ENCODE data around the gene TFF1. TPM values are rescaled to one million over a fixed set of nuclear protein-coding genes. Genes with fewer than 3 reads are reported as not detected.
A peak's percentile ranks its signal among the peaks of the same experiment; 100 is the strongest.

Gene TFF1
- total and polyA plus RNA-seq, 7 experiments from 2014 or later: not detected

DNA sequence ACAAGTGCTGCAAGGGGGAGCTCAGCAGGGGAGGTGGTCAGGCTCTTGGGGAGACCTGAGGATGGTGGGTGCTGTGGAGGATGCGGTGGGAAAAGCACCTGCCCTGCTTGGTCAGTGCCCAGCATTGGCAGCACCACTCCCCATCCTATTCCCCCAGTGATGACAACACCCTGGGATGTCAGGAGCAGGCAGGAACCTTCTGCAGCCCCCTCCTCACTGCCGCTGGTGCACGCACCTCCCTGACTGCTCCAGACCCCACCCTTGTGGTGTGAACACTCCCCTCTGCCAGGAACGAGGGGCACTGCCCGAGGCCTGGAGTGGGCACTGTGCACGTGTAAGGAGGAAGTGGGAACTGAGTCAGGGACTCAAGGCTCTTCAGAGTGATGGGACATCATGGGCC, 17.0 kb upstream of the TFF1 start:
- Histone ChIP-seq H3K4me3 (ENCODE audit: low read length) (no peak overlapping the region), H3K36me3 (ENCODE audit: control insufficient read depth in 2 of 3, insufficient read depth in 3 of 3, low read length in 3 of 3) (no peaks in the 10 kb centered on the region), H3K27ac (ENCODE audit: low read depth, low read length) (no peak overlapping the region), H3K9me3 (ENCODE audit: control insufficient read depth in 2 of 3, low read length in 3 of 3) (peaks cover 0 to 13% (median 6%) of the 10 kb centered on the region in 3 experiments), H3K4me1 (ENCODE audit: control insufficient read depth in 2 of 2, insufficient read depth in 2 of 2, low read length in 2 of 2) (peaks cover 0 to 14% of the 10 kb centered on the region in 2 donors), H3K27me3 (ENCODE audit: control insufficient read depth in 2 of 2, insufficient read depth in 2 of 2, low read length in 2 of 2) (no peaks in the 10 kb centered on the region)
- H3K4me3 Mint-ChIP-seq: no peak overlapping the region
- peaks cover 0 to 19% (median 13%) of the 10 kb centered on the region in 11 donors for H3K9me3 Mint-ChIP-seq
- H3K36me3 Mint-ChIP-seq: peaks cover 3 to 24% (median 9%) of the 10 kb centered on the region in 5 donors
- intact Hi-C loops (cut with micrococcal nuclease): loop anchor here in 1 of 2 donors (5.0 kb wide), 1 partner anchor 34 kb away; no protein-coding TSS in a partner anchor
- ChIA-PET POLR2A (interaction anchor here (2.8 kb wide), 1 partner anchor 20 kb away, joined by 9 read pairs; the partner anchor contains the start of gene UBASH3A), CTCF (interaction anchor here (2.8 kb wide), 1 partner anchor 9 kb away, joined by 8 read pairs; no protein-coding TSS in a partner anchor)
- no peak overlapping the region for H3K27ac Mint-ChIP-seq
- peaks cover 8 to 47% (median 36%) of the 10 kb centered on the region in 7 donors for H3K4me1 Mint-ChIP-seq
- H3K27me3 Mint-ChIP-seq: no peaks in the 10 kb centered on the region
- DNase-seq (no peak), ATAC-seq (no peak)

DNA sequence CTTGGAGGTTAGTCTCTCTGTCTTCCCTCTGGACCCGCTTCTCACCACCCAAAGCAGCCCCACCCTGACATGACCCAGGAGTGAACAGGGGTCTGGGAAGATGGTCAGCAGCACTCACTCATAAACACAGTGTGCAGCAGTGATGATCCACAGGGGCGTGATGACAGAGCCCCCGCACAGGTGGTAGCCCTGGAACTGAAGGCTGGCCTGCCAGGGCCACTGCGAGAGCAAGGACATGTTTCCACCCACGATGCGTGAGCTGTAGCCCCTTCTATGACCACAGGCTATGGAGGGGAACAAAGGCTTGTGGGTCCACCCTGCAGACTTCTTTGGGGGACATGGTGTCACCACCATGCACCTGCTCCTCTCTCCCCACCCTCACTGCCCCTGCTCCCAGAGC, 16.6 kb upstream of the TFF1 start:
- ChIA-PET CTCF (interaction anchor here (0.7 to 2.9 kb wide), 5 partner anchors 10 to 74 kb away, joined by 3 to 15 read pairs (median 6); no protein-coding TSS in a partner anchor), POLR2A (interaction anchor here (0.6 to 2.8 kb wide), 2 partner anchors 10 to 21 kb away, joined by 3 to 9 read pairs; partner anchors contain the start of gene UBASH3A)
- H3K27ac Mint-ChIP-seq: peak overlapping the region in 2 of 9 donors; percentile 31 to 62
- no peak for DNase-seq
- no peak overlapping the region for H3K4me3 Mint-ChIP-seq
- H3K4me1 Mint-ChIP-seq: peaks cover 8 to 42% (median 35%) of the 10 kb centered on the region in 7 donors
- no peaks in the 10 kb centered on the region for H3K27me3 Mint-ChIP-seq
- H3K27ac ChIP-seq (ENCODE audit: low read depth, low read length): no peak overlapping the region
- no peaks in the 10 kb centered on the region for H3K27me3 ChIP-seq (ENCODE audit: control insufficient read depth in 2 of 2, insufficient read depth in 2 of 2, low read length in 2 of 2)
- H3K4me3 ChIP-seq (ENCODE audit: low read length): no peak overlapping the region
- intact Hi-C loops (cut with micrococcal nuclease): loop anchor here in 1 of 2 donors (5.0 kb wide), 1 partner anchor 34 kb away; no protein-coding TSS in a partner anchor
- H3K9me3 Mint-ChIP-seq: peaks cover 0 to 19% (median 13%) of the 10 kb centered on the region in 11 donors
- peaks cover 0 to 13% (median 6%) of the 10 kb centered on the region in 3 experiments for H3K9me3 ChIP-seq (ENCODE audit: control insufficient read depth in 2 of 3, low read length in 3 of 3)
- no peaks in the 10 kb centered on the region for H3K36me3 ChIP-seq (ENCODE audit: control insufficient read depth in 2 of 3, insufficient read depth in 3 of 3, low read length in 3 of 3)
- H3K4me1 ChIP-seq (ENCODE audit: control insufficient read depth in 2 of 2, insufficient read depth in 2 of 2, low read length in 2 of 2): peaks cover 0 to 14% of the 10 kb centered on the region in 2 donors
- no peak for ATAC-seq
- peaks cover 3 to 24% (median 9%) of the 10 kb centered on the region in 5 donors for H3K36me3 Mint-ChIP-seq

DNA sequence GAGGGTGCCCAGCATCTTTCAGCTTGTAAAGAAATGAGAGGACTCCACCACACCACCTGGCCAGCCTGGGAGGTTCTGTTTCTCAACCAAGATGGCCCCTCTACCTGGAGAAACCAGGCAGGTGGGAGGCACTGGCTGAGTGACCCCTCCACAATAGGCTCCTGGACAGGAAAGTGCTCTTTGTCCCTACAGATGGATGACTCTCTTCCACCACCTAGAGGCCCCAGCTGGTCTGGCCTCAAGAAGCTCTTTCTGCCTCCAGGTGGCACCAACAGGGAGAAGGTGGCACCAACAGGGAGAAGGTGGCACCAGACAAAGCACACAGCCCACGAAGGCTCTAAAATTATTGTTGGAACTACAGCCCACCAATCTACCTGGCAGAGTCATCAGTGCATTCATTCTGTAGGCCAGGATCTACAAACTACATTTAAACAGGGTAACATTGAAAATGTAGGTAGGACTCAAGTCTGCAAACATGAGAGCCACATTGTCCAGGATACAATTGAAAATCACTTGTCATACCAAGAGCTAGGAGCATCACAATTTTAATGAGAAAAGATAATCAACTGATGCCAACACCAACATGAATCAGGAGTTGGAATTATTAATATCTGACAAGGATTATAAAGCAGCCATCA, 15.1 kb upstream of the TFF1 start:
- intact Hi-C loops (cut with micrococcal nuclease): loop anchor here in 1 of 2 donors (1.0 to 5.0 kb wide), 6 partner anchors 22 to 236 kb away; partner anchors contain the start of gene UBASH3A
- DNase-seq: peak in 4 of 9 donors; percentile 22 to 41 (median 29)
- Mint-ChIP-seq H3K27ac (peak overlapping the region in 2 of 9 donors; percentile 29 to 71), H3K36me3 (peaks cover 3 to 25% (median 8%) of the 10 kb centered on the region in 5 donors), H3K4me1 (peaks cover 6 to 29% (median 25%) of the 10 kb centered on the region in 7 donors), H3K4me3 (no peak overlapping the region), H3K27me3 (no peaks in the 10 kb centered on the region), H3K9me3 (peaks cover 0 to 19% (median 13%) of the 10 kb centered on the region in 11 donors)
- ChIA-PET CTCF (interaction anchor here (0.7 to 2.9 kb wide), 19 partner anchors 11 to 432 kb away, joined by 3 to 18 read pairs (median 3); partner anchors contain the start of gene UBASH3A), POLR2A (interaction anchor here (0.6 to 2.8 kb wide), 8 partner anchors 12 to 189 kb away, joined by 3 to 10 read pairs (median 4); partner anchors contain the start of gene UBASH3A)
- no peaks in the 10 kb centered on the region for H3K27me3 ChIP-seq (ENCODE audit: control insufficient read depth in 2 of 2, insufficient read depth in 2 of 2, low read length in 2 of 2)
- no peaks in the 10 kb centered on the region for H3K36me3 ChIP-seq (ENCODE audit: control insufficient read depth in 2 of 3, insufficient read depth in 3 of 3, low read length in 3 of 3)
- H3K4me1 ChIP-seq (ENCODE audit: control insufficient read depth in 2 of 2, insufficient read depth in 2 of 2, low read length in 2 of 2): peaks cover 0 to 14% of the 10 kb centered on the region in 2 donors
- H3K27ac ChIP-seq (ENCODE audit: low read depth, low read length): no peak overlapping the region
- H3K9me3 ChIP-seq (ENCODE audit: control insufficient read depth in 2 of 3, low read length in 3 of 3): peaks cover 0 to 13% (median 6%) of the 10 kb centered on the region in 3 experiments
- peak; percentile 77 for ATAC-seq
- H3K4me3 ChIP-seq (ENCODE audit: low read length): no peak overlapping the region

DNA sequence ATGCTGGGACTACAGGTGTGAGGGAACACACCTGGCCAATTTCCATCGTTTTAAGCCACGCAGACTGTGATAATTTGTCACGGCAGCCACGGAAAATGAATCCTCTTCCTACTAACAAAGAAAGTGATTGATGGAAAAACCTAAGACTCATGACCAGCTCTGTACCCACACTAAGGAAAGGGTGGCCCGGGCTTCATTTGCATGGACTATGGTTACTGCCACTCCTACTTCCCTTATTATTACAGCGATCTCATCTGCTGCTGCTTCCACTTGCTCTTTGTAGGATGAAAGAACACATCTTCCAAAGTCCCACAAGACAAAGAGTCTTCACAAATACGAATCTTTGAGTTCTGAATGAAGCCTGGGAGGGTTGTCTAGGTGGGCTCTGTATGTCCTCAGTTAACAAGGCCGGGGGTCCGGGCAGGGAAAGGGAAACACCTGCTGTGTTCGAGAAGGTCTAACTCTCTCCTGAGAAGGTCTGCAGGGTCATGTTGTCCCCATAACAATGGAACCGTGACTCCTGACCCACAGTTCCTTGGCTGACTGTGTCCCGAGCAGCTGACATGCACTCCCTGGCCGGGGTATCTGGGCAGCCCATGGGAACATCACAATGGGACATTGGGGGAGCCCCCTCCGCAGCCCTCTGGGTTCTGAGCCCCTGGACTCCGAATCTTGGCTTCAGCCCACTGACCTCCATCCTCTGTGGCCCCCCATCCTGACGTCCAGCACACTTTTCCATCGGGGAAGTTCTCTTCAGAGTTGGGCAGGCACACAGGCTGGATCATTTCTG, 13.3 kb upstream of the TFF1 start:
- Mint-ChIP-seq H3K36me3 (peaks cover 3 to 21% (median 8%) of the 10 kb centered on the region in 5 donors), H3K27me3 (no peaks in the 10 kb centered on the region), H3K4me1 (peaks cover 0 to 18% (median 11%) of the 10 kb centered on the region in 7 donors), H3K9me3 (peaks cover 0 to 17% (median 12%) of the 10 kb centered on the region in 11 donors), H3K4me3 (no peak overlapping the region), H3K27ac (no peak overlapping the region)
- peaks cover 0 to 7% of the 10 kb centered on the region in 2 donors for H3K4me1 ChIP-seq (ENCODE audit: control insufficient read depth in 2 of 2, insufficient read depth in 2 of 2, low read length in 2 of 2)
- CTCF ChIA-PET: interaction anchor here (1.9 kb wide), 1 partner anchor 24 kb away, joined by 5 read pairs; the partner anchor contains the start of gene UBASH3A
- intact Hi-C loops (cut with micrococcal nuclease): loop anchor here in 1 of 2 donors (2.0 to 5.0 kb wide), 2 partner anchors 38 to 71 kb away; no protein-coding TSS in a partner anchor
- POLR2A ChIA-PET: no interaction called here
- no peak overlapping the region for H3K4me3 ChIP-seq (ENCODE audit: low read length)
- DNase-seq (no peak), ATAC-seq (no peak)
- H3K9me3 ChIP-seq (ENCODE audit: control insufficient read depth in 2 of 3, low read length in 3 of 3): peaks cover 0 to 13% (median 6%) of the 10 kb centered on the region in 3 experiments
- H3K36me3 ChIP-seq (ENCODE audit: control insufficient read depth in 2 of 3, insufficient read depth in 3 of 3, low read length in 3 of 3): no peaks in the 10 kb centered on the region
- H3K27me3 ChIP-seq (ENCODE audit: control insufficient read depth in 2 of 2, insufficient read depth in 2 of 2, low read length in 2 of 2): no peaks in the 10 kb centered on the region
- no peak overlapping the region for H3K27ac ChIP-seq (ENCODE audit: low read depth, low read length)

DNA sequence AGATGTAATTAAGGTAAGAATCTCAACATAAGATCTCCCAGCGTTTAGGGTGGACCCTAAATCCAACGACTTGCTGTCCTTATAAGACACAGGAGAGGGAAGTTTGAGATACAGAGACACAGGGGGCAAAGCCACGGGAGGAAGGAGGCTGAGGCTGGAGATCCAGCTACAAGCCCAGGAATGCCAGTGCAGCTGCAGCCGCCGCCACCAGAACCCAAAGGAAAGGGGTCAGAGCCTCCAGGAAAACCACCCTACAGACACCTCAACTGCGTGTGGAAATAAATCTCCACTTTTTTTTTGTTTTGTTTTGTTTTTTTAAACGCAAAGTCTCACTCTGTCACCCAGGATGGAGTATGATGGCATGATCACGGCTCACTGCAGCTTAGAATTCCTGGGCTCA, 12.1 kb upstream of the TFF1 start:
- peaks cover 3 to 18% (median 8%) of the 10 kb centered on the region in 5 donors for H3K36me3 Mint-ChIP-seq
- H3K36me3 ChIP-seq (ENCODE audit: control insufficient read depth in 2 of 3, insufficient read depth in 3 of 3, low read length in 3 of 3): no peaks in the 10 kb centered on the region
- peaks cover 0 to 4% (median 0%) of the 10 kb centered on the region in 5 donors for H3K27me3 Mint-ChIP-seq
- H3K27me3 ChIP-seq (ENCODE audit: control insufficient read depth in 2 of 2, insufficient read depth in 2 of 2, low read length in 2 of 2): no peaks in the 10 kb centered on the region
- H3K9me3 Mint-ChIP-seq: peaks cover 0 to 17% (median 12%) of the 10 kb centered on the region in 11 donors
- ChIA-PET POLR2A (no interaction called here), CTCF (interaction anchor here (1.9 kb wide), 1 partner anchor 25 kb away, joined by 5 read pairs; the partner anchor contains the start of gene UBASH3A)
- H3K4me3 Mint-ChIP-seq: no peak overlapping the region
- H3K4me1 ChIP-seq (ENCODE audit: control insufficient read depth in 2 of 2, insufficient read depth in 2 of 2, low read length in 2 of 2): no peaks in the 10 kb centered on the region
- DNase-seq (no peak), ATAC-seq (no peak)
- H3K4me1 Mint-ChIP-seq: peaks cover 0 to 18% (median 5%) of the 10 kb centered on the region in 7 donors
- peaks cover 0 to 13% (median 6%) of the 10 kb centered on the region in 3 experiments for H3K9me3 ChIP-seq (ENCODE audit: control insufficient read depth in 2 of 3, low read length in 3 of 3)
- H3K27ac ChIP-seq (ENCODE audit: low read depth, low read length): no peak overlapping the region
- H3K4me3 ChIP-seq (ENCODE audit: low read length): no peak overlapping the region
- H3K27ac Mint-ChIP-seq: no peak overlapping the region
- intact Hi-C loops (cut with micrococcal nuclease): no loop called here

- Mint-ChIP-seq H3K4me3 (no peak overlapping the region), H3K36me3 (peaks cover 3 to 18% (median 8%) of the 10 kb centered on the region in 5 donors), H3K9me3 (peaks cover 0 to 17% (median 12%) of the 10 kb centered on the region in 11 donors), H3K27me3 (peaks cover 0 to 4% (median 0%) of the 10 kb centered on the region in 5 donors), H3K27ac (no peak overlapping the region), H3K4me1 (peaks cover 0 to 23% (median 5%) of the 10 kb centered on the region in 7 donors)
- CTCF ChIA-PET: interaction anchor here (1.9 kb wide), 1 partner anchor 26 kb away, joined by 5 read pairs; the partner anchor contains the start of gene UBASH3A
- Histone ChIP-seq H3K4me3 (ENCODE audit: low read length) (no peak overlapping the region), H3K36me3 (ENCODE audit: control insufficient read depth in 2 of 3, insufficient read depth in 3 of 3, low read length in 3 of 3) (no peaks in the 10 kb centered on the region), H3K9me3 (ENCODE audit: control insufficient read depth in 2 of 3, low read length in 3 of 3) (peaks cover 0 to 13% (median 6%) of the 10 kb centered on the region in 3 experiments), H3K27me3 (ENCODE audit: control insufficient read depth in 2 of 2, insufficient read depth in 2 of 2, low read length in 2 of 2) (no peaks in the 10 kb centered on the region), H3K27ac (ENCODE audit: low read depth, low read length) (no peak overlapping the region), H3K4me1 (ENCODE audit: control insufficient read depth in 2 of 2, insufficient read depth in 2 of 2, low read length in 2 of 2) (no peaks in the 10 kb centered on the region)
- ATAC-seq (no peak), DNase-seq (no peak)
- POLR2A ChIA-PET: no interaction called here
- intact Hi-C loops (cut with micrococcal nuclease): no loop called here
These were observed 11.6 kb upstream of the TFF1 start for GRCh38 chr21:42377951-42378340.
